ENCODE data around the gene ITPKB. TPM values are rescaled to one million over a fixed set of nuclear protein-coding genes. Genes with fewer than 3 reads are reported as not detected.
A peak's percentile ranks its signal among the peaks of the same experiment; 100 is the strongest.
"Not testable (repeated sequence)": the region's sequence is repeated elsewhere in the genome, so short reads cannot be mapped to it uniquely, and the experiment has no call there.

ITPKB gene
- total and polyA plus RNA-seq, 4 donors, result 16.8 to 31.3 (median 25.3) TPM

GRCh38 chr1:226603858-226604559 is 135.1 kb downstream of the ITPKB start:
- H3K4me1 ChIP-seq (ENCODE audit: control insufficient read depth, insufficient read depth, low read length), result peaks cover 44% of the 10 kb centered on the region
- peak in 1 of 6 donors; percentile 71 for DNase-seq (ENCODE audit: low read depth in 4 of 6, low spot score in 6 of 6)
- no peak overlapping the region for H3K27ac ChIP-seq (ENCODE audit: low read depth, low read length)
- no peaks in the 10 kb centered on the region for H3K27me3 ChIP-seq (ENCODE audit: control insufficient read depth, insufficient read depth, low read length)
- WGBS (ENCODE audit: insufficient coverage), result 61% methylated on average over 14 of the region's 19 CpGs
- peaks cover 8% of the 10 kb centered on the region for H3K36me3 ChIP-seq (ENCODE audit: control insufficient read depth, insufficient read depth, low read length)
- no peak overlapping the region for H3K4me3 ChIP-seq (ENCODE audit: low read depth, low read length)
- H3K9me3 ChIP-seq (ENCODE audit: control insufficient read depth, insufficient read depth, low read length), result no peaks in the 10 kb centered on the region

- no peaks in the 10 kb centered on the region for H3K9me3 ChIP-seq (ENCODE audit: control insufficient read depth, insufficient read depth, low read length)
- H3K27ac ChIP-seq (ENCODE audit: low read depth, low read length), result peak overlapping the region; percentile 59
- 67% methylated on average over 5 of the region's 8 CpGs for WGBS (ENCODE audit: insufficient coverage)
- peaks cover 8% of the 10 kb centered on the region for H3K36me3 ChIP-seq (ENCODE audit: control insufficient read depth, insufficient read depth, low read length)
- H3K27me3 ChIP-seq (ENCODE audit: control insufficient read depth, insufficient read depth, low read length), result no peaks in the 10 kb centered on the region
- peak in 4 of 6 donors; percentile 7 to 94 (median 49) for DNase-seq (ENCODE audit: low read depth in 4 of 6, low spot score in 6 of 6)
- H3K4me1 ChIP-seq (ENCODE audit: control insufficient read depth, insufficient read depth, low read length), result peaks cover 39% of the 10 kb centered on the region
- no peak overlapping the region for H3K4me3 ChIP-seq (ENCODE audit: low read depth, low read length)
Measured at GRCh38 chr1:226603022-226603857, 135.8 kb downstream of the ITPKB start.

- WGBS (ENCODE audit: insufficient coverage), result 78% methylated on average over 23 of the region's 24 CpGs
- Histone ChIP-seq H3K27me3 (ENCODE audit: control insufficient read depth, insufficient read depth, low read length) (no peaks in the 10 kb centered on the region), H3K4me1 (ENCODE audit: control insufficient read depth, insufficient read depth, low read length) (peaks cover 33% of the 10 kb centered on the region), H3K9me3 (ENCODE audit: control insufficient read depth, insufficient read depth, low read length) (no peaks in the 10 kb centered on the region), H3K4me3 (ENCODE audit: low read depth, low read length) (no peak overlapping the region), H3K27ac (ENCODE audit: low read depth, low read length) (peak overlapping the region; percentile 59), H3K36me3 (ENCODE audit: control insufficient read depth, insufficient read depth, low read length) (peaks cover 8% of the 10 kb centered on the region)
- peak in 1 of 6 donors; percentile 42 for DNase-seq (ENCODE audit: low read depth in 4 of 6, low spot score in 6 of 6)
Measured at GRCh38 chr1:226602186-226603021, 136.7 kb downstream of the ITPKB start.

- Histone ChIP-seq H3K4me3 (ENCODE audit: low read depth, low read length) (no peak overlapping the region), H3K4me1 (ENCODE audit: control insufficient read depth, insufficient read depth, low read length) (peaks cover 35% of the 10 kb centered on the region), H3K27ac (ENCODE audit: low read depth, low read length) (no peak overlapping the region), H3K36me3 (ENCODE audit: control insufficient read depth, insufficient read depth, low read length) (peaks cover 14% of the 10 kb centered on the region), H3K27me3 (ENCODE audit: control insufficient read depth, insufficient read depth, low read length) (no peaks in the 10 kb centered on the region), H3K9me3 (ENCODE audit: control insufficient read depth, insufficient read depth, low read length) (no peaks in the 10 kb centered on the region)
- WGBS (ENCODE audit: insufficient coverage), result 95% methylated on average over 7 of the region's 9 CpGs
- DNase-seq (ENCODE audit: low read depth in 4 of 6, low spot score in 6 of 6), result no peak
Measured at GRCh38 chr1:226601456-226601855, 137.6 kb downstream of the ITPKB start.

GRCh38 chr1:226600254-226600653 is 138.8 kb downstream of the ITPKB start:
- no peak overlapping the region for H3K27ac ChIP-seq (ENCODE audit: low read depth, low read length)
- DNase-seq (ENCODE audit: low read depth in 4 of 6, low spot score in 6 of 6), result peak in 1 of 6 donors; percentile 16
- peaks cover 14% of the 10 kb centered on the region for H3K36me3 ChIP-seq (ENCODE audit: control insufficient read depth, insufficient read depth, low read length)
- H3K4me3 ChIP-seq (ENCODE audit: low read depth, low read length), result no peak overlapping the region
- 66% methylated on average over 4 of the region's 4 CpGs for WGBS (ENCODE audit: insufficient coverage)
- H3K27me3 ChIP-seq (ENCODE audit: control insufficient read depth, insufficient read depth, low read length), result no peaks in the 10 kb centered on the region
- peaks cover 35% of the 10 kb centered on the region for H3K4me1 ChIP-seq (ENCODE audit: control insufficient read depth, insufficient read depth, low read length)
- peaks cover 1% of the 10 kb centered on the region for H3K9me3 ChIP-seq (ENCODE audit: control insufficient read depth, insufficient read depth, low read length)

- DNase-seq (ENCODE audit: low read depth in 4 of 6, low spot score in 6 of 6), result no peak
- Histone ChIP-seq H3K27me3 (ENCODE audit: control insufficient read depth, insufficient read depth, low read length) (no peaks in the 10 kb centered on the region), H3K4me1 (ENCODE audit: control insufficient read depth, insufficient read depth, low read length) (peaks cover 35% of the 10 kb centered on the region), H3K4me3 (ENCODE audit: low read depth, low read length) (no peak overlapping the region), H3K36me3 (ENCODE audit: control insufficient read depth, insufficient read depth, low read length) (peaks cover 14% of the 10 kb centered on the region), H3K9me3 (ENCODE audit: control insufficient read depth, insufficient read depth, low read length) (peaks cover 1% of the 10 kb centered on the region), H3K27ac (ENCODE audit: low read depth, low read length) (no peak overlapping the region)
Measured at GRCh38 chr1:226599636-226600238, 139.3 kb downstream of the ITPKB start.

GRCh38 chr1:226598955-226599354 is 140.1 kb downstream of the ITPKB start:
- H3K9me3 ChIP-seq (ENCODE audit: control insufficient read depth, insufficient read depth, low read length); DNase-seq (ENCODE audit: low read depth in 4 of 6, low spot score in 6 of 6); H3K27ac ChIP-seq (ENCODE audit: low read depth, low read length); H3K4me3 ChIP-seq (ENCODE audit: low read depth, low read length); H3K27me3 ChIP-seq (ENCODE audit: control insufficient read depth, insufficient read depth, low read length): not testable (repeated sequence)
- Histone ChIP-seq H3K4me1 (ENCODE audit: control insufficient read depth, insufficient read depth, low read length) (peaks cover 29% of the 10 kb centered on the region), H3K36me3 (ENCODE audit: control insufficient read depth, insufficient read depth, low read length) (peaks cover 14% of the 10 kb centered on the region)
- no CpG with 5 or more reads among the region's 3 CpGs for WGBS (ENCODE audit: insufficient coverage)

GRCh38 chr1:226598455-226598849 is 140.6 kb downstream of the ITPKB start:
- H3K36me3 ChIP-seq (ENCODE audit: control insufficient read depth, insufficient read depth, low read length), result peaks cover 14% of the 10 kb centered on the region
- H3K4me1 ChIP-seq (ENCODE audit: control insufficient read depth, insufficient read depth, low read length), result peaks cover 24% of the 10 kb centered on the region
- 100% methylated on average over 2 of the region's 2 CpGs for WGBS (ENCODE audit: insufficient coverage)
- peaks cover 1% of the 10 kb centered on the region for H3K9me3 ChIP-seq (ENCODE audit: control insufficient read depth, insufficient read depth, low read length)
- no peak for DNase-seq (ENCODE audit: low read depth in 4 of 6, low spot score in 6 of 6)
- no peaks in the 10 kb centered on the region for H3K27me3 ChIP-seq (ENCODE audit: control insufficient read depth, insufficient read depth, low read length)
- H3K27ac ChIP-seq (ENCODE audit: low read depth, low read length), result no peak overlapping the region
- H3K4me3 ChIP-seq (ENCODE audit: low read depth, low read length), result no peak overlapping the region
